K562 (cell line): ENCODE data around the gene RTL10. TPM values are rescaled to one million over a fixed set of nuclear protein-coding genes. Genes with fewer than 3 reads are reported as not detected.
A peak's percentile ranks its signal among the peaks of the same experiment; 100 is the strongest.

Source experiments
- ATAC-seq: fragments of 200-7000 bp; cut with Tn5 transposase; 3 replicates; pipeline ENCODE4 v1.9.1; 2020; ENCODE audit warnings: moderate library complexity
- BruUV-seq: library from RNA; stranded (reverse); fragments of 400-500 nt; replicated peaks from 2 replicates; lab custom pipeline; 2021; lab: Mats Ljungman, UMichigan
- CTCF ChIA-PET: fragments of 300-600 bp; formaldehyde crosslinking; extraction: SDS; loops from one replicate; lab custom pipeline; 2021; ENCODE audit warnings: low intra/inter-chr PET ratio; lab: Yijun Ruan, JAX
- POLR2A ChIA-PET: fragments of 300-600, 350-650 bp; sonication (Branson Sonifier 250); formaldehyde crosslinking; extraction: SDS; loops from one replicate; lab custom pipeline; 2021; ENCODE audit warnings: antibody characterized with exemption, inconsistent platforms; lab: Yijun Ruan, JAX
- DNase-seq, 4 experiments: peaks; one replicate each; pipeline versions ENCODE4 v3.0.0 to v3.0.0-alpha.2; 2011 to 2018; ENCODE audit warnings: low spot score in 3 of 4, mixed read lengths in 3 of 4; ENCODE audit errors: extremely low read depth in 1 of 4
- FAIRE-seq: peaks from 2 replicates; lab custom pipeline; 2011; peaks lifted over from hg19 to GRCh38; lab: Jason Lieb, UNC
- H2AFZ ChIP-seq: 2 replicates; pipeline ENCODE4 v1.6.0; 2011; ENCODE audit warnings: low read depth, low read length, control low read depth, inconsistent platforms
- H3K27ac ChIP-seq: fragments of 200-600 bp; 3 replicates; pipeline ENCODE4 v1.8.0; 2011; ENCODE audit warnings: low read depth, mild to moderate bottlenecking, control low read depth, inconsistent platforms, low read length, moderate library complexity, mixed read lengths; ENCODE audit errors: extremely low read depth
- H3K27me3 ChIP-seq, 2 experiments: fragments of 300-600 bp in 1 of 2; 2 replicates in 1 of 2; 3 replicates in 1 of 2; pipeline versions ENCODE4 v1.6.0 to v1.8.0; 2011; ENCODE audit warnings: inconsistent platforms in 2 of 2, low read length in 2 of 2, mild to moderate bottlenecking in 1 of 2, mixed read lengths in 1 of 2, moderate library complexity in 1 of 2; ENCODE audit not compliant: control insufficient read depth in 2 of 2, insufficient read depth in 2 of 2
- H3K36me3 ChIP-seq: fragments of 300-600 bp; 3 replicates; pipeline ENCODE4 v1.8.0; 2011; ENCODE audit warnings: mild to moderate bottlenecking, low read length, inconsistent platforms; ENCODE audit not compliant: control insufficient read depth, insufficient read depth
- H3K4me1 ChIP-seq, 2 experiments: fragments of 200-600 bp in 1 of 2; replicated peaks in 1 of 2; 2 replicates in 1 of 2; 3 replicates in 1 of 2; pipeline versions ENCODE4 v1.5.1 to v1.8.0; 2011; ENCODE audit warnings: inconsistent platforms in 2 of 2, low read length in 2 of 2, mild to moderate bottlenecking in 1 of 2, mixed read lengths in 1 of 2, moderate library complexity in 1 of 2; ENCODE audit not compliant: control insufficient read depth in 2 of 2, insufficient read depth in 2 of 2
- H3K4me2 ChIP-seq: 2 replicates; pipeline ENCODE4 v1.6.1; 2011; ENCODE audit warnings: low read length, control low read depth, inconsistent platforms, mixed read lengths; ENCODE audit not compliant: insufficient read depth
- H3K4me3 ChIP-seq: fragments of 200-600 bp; sonication (generic), shearing (Covaris generic); 2 replicates; pipeline ENCODE4 v1.5.1; 2016; ENCODE audit warnings: control low read depth, inconsistent platforms
- H3K79me2 ChIP-seq: fragments of 200-600 bp; 3 replicates; pipeline ENCODE4 v1.8.0; 2011; ENCODE audit warnings: low read length, inconsistent platforms; ENCODE audit not compliant: control insufficient read depth, insufficient read depth
- H3K9ac ChIP-seq, 2 experiments: 2 replicates each; pipeline versions ENCODE4 v1.6.0 to v1.6.1; 2011; ENCODE audit warnings: low read depth in 2 of 2, low read length in 2 of 2, control low read depth in 1 of 2, inconsistent platforms in 1 of 2, mild to moderate bottlenecking in 1 of 2, mixed read lengths in 1 of 2; ENCODE audit not compliant: insufficient read depth in 1 of 2
- H3K9me1 ChIP-seq: one replicate; pipeline ENCODE4 v1.6.0; 2011; ENCODE audit warnings: inconsistent platforms, mild to moderate bottlenecking, low read length, moderate library complexity; ENCODE audit not compliant: control insufficient read depth, insufficient read depth
- H3K9me3 ChIP-seq: replicated peaks from 2 replicates; pipeline ENCODE4 v1.5.1; 2011; ENCODE audit warnings: low read depth, low read length, inconsistent platforms; ENCODE audit not compliant: control insufficient read depth, insufficient read depth
- H4K20me1 ChIP-seq: replicated peaks from 2 replicates; pipeline ENCODE4 v1.6.1; 2011; ENCODE audit warnings: low read length, inconsistent platforms, mixed read lengths; ENCODE audit not compliant: control insufficient read depth, insufficient read depth
- CC2D1A ChIP-seq: fragments of 450-650 bp; IDR thresholded peaks from 2 replicates; pipeline ENCODE4 v1.6.1; 2017; ENCODE audit warnings: mild to moderate bottlenecking
- CEBPG ChIP-seq, 3 experiments: fragments of 200-800 bp in 1 of 3; sonication (Bioruptor generic) in 1 of 3; sonication (generic) in 1 of 3; formaldehyde crosslinking in 1 of 3; IDR thresholded peaks in 2 of 3; conservative IDR thresholded peaks in 1 of 3; 2 replicates each; pipeline versions ENCODE4 v1.6.1 to v1.8.0; 2016 to 2022; ENCODE audit warnings: missing compliant biosample characterization in 2 of 3, missing genetic modification characterization in 2 of 3, mild to moderate bottlenecking in 1 of 3, missing genetic modification reagents in 1 of 3
- CREBBP ChIP-seq: IDR thresholded peaks from one replicate; pipeline ENCODE4 v1.6.1; 2012; ENCODE audit warnings: low read depth, mild to moderate bottlenecking, control low read depth, inconsistent platforms, low read length
- CXXC5 ChIP-seq: fragments of 250-450 bp; sonication (Bioruptor Pico); IDR thresholded peaks from 2 replicates; pipeline ENCODE4 v1.8.0; 2022; ENCODE audit warnings: inconsistent platforms, mild to moderate bottlenecking, moderate library complexity
- HEY1 ChIP-seq: fragments of 250-450 bp; sonication (Bioruptor Pico); IDR thresholded peaks from 2 replicates; pipeline ENCODE4 v1.5.0; 2020; ENCODE audit warnings: mild to moderate bottlenecking, moderate library complexity, borderline replicate concordance
- SIN3B ChIP-seq: fragments of 450-650 bp; IDR thresholded peaks from 2 replicates; pipeline ENCODE4 v1.6.1; 2017; ENCODE audit warnings: low read depth, mild to moderate bottlenecking, moderate library complexity
- SOX6 ChIP-seq: fragments of 450-650 bp; IDR thresholded peaks from 2 replicates; pipeline ENCODE4 v1.6.1; 2014; ENCODE audit warnings: mild to moderate bottlenecking
- SREBF2 ChIP-seq: sonication (generic); formaldehyde crosslinking; IDR thresholded peaks from 2 replicates; pipeline ENCODE4 v1.4.0; 2020; ENCODE audit warnings: mild to moderate bottlenecking, missing genetic modification reagents
- TARDBP ChIP-seq: fragments of 450-650 bp; IDR thresholded peaks from 2 replicates; pipeline ENCODE4 v1.6.1; 2016
- TCF7 ChIP-seq: sonication (generic); IDR thresholded peaks from 2 replicates; pipeline ENCODE4 v1.6.1; 2016; ENCODE audit warnings: antibody characterized with exemption, borderline replicate concordance
- TCFL5 ChIP-seq: fragments of 250-450 bp; sonication (Bioruptor Pico); conservative IDR thresholded peaks from 2 replicates; pipeline ENCODE4 v1.6.1; 2021; ENCODE audit warnings: mild to moderate bottlenecking, moderate library complexity, matching md5 sums
- TEAD4 ChIP-seq, 2 experiments: sonication (generic) in 1 of 2; formaldehyde crosslinking in 1 of 2; IDR thresholded peaks; 2 replicates each; pipeline versions ENCODE4 v1.6.1 to v1.8.0; 2012 to 2022; ENCODE audit warnings: borderline replicate concordance in 1 of 2, inconsistent platforms in 1 of 2, low read length in 1 of 2, mild to moderate bottlenecking in 1 of 2, missing genetic modification reagents in 1 of 2
- ZBTB49 ChIP-seq: sonication (generic); formaldehyde crosslinking; IDR thresholded peaks from 2 replicates; pipeline ENCODE4 v1.8.0; 2022; ENCODE audit warnings: missing genetic modification reagents, mild to moderate bottlenecking, borderline replicate concordance
- ZC3H4 ChIP-seq: sonication (generic); formaldehyde crosslinking; IDR thresholded peaks from 2 replicates; pipeline ENCODE4 v1.9.0; 2021; ENCODE audit warnings: missing genetic modification reagents, borderline replicate concordance
- ZNF174 ChIP-seq: fragments of 250-450 bp; sonication (Bioruptor Pico); IDR thresholded peaks from 2 replicates; pipeline ENCODE4 v1.4.0; 2020; ENCODE audit warnings: mild to moderate bottlenecking
- ZNF512 ChIP-seq: IDR thresholded peaks from 2 replicates; pipeline ENCODE4 v1.6.1; 2016; ENCODE audit warnings: missing genetic modification characterization, missing compliant biosample characterization
- WGBS: fragments of 100-300 bp; shearing (Covaris generic); methylation state at CpG from one replicate; pipeline ENCODE4 v1.1.6; 2016; ENCODE audit warnings: low coverage, mixed read lengths; ENCODE audit not compliant: insufficient coverage; ENCODE audit errors: missing lambda C conversion rate; 5-methylcytosine and 5-hydroxymethylcytosine counted together
- in situ Hi-C: fragments of 300-500 bp; cut with MboI; formaldehyde crosslinking; loops from 4 replicates; pipeline ENCODE4 v1.15.0; 2018; ENCODE audit warnings: inconsistent platforms, mixed read lengths
- intact Hi-C: fragments of 100-400 bp; cut with micrococcal nuclease; formaldehyde crosslinking; loops from 2 replicates; pipeline ENCODE4 v1.14.2; 2022
- polyA plus RNA-seq, 8 experiments: library from polyadenylated mRNA; depleted of rRNA in 4 of 8; stranded (reverse) in 5 of 8; unstranded in 3 of 8; fragments of >200 nt; fragmentation: Nextera tagmentation in 2 of 8; fragmentation: Illumina TruSeq in 1 of 8; extraction: Ambion mirVana in 2 of 8; extraction: Trizol in 1 of 8; gene quantifications; 2 replicates each; pipeline versions ENCODE4 v1.2.1 to v1.2.3, GENCODE V29; 2011 to 2014; ENCODE audit warnings: inconsistent platforms in 1 of 8, missing spikeins in 1 of 8
- total RNA-seq, 7 experiments: library from RNA; depleted of rRNA in 6 of 7; stranded (reverse); fragments of >200 nt in 6 of 7; fragmentation: Illumina TruSeq in 2 of 7; extraction: Trizol in 2 of 7; gene quantifications; 2 replicates each; pipeline versions ENCODE4 v1.2.1 to v1.2.3, GENCODE V29; 2011 to 2021; ENCODE audit warnings: low replicate concordance in 1 of 7

Gene RTL10
- total and polyA plus RNA-seq, 9 of the 15 experiments (the other 6 are each of a cell fraction or from before 2014, with no cell fraction given): 19.8 to 75.5 (median 32.5) TPM

- H3K4me3 ChIP-seq: no peak overlapping the region
- ChIA-PET POLR2A (interaction anchor here (0.6 to 16.0 kb wide), 13 partner anchors 10 to 1228 kb away, joined by 3 to 247 read pairs (median 3); no protein-coding TSS in a partner anchor), CTCF (no interaction called here)
- H3K79me2 ChIP-seq: no peaks in the 10 kb centered on the region
- peaks cover 13 to 24% of the 10 kb centered on the region in 2 experiments; a peak in 4 of 5 replicates for H3K4me1 ChIP-seq
- in situ Hi-C loops: no loop called here
- intact Hi-C loops: loop anchor here (2.0 kb wide), 1 partner anchor 19 kb away; no protein-coding TSS in a partner anchor
- peak; percentile 80 for ATAC-seq
- H3K9me3 ChIP-seq: no peaks in the 10 kb centered on the region; the same call in 1 of the 2 replicates
- DNase-seq: peak in 2 of 4 experiments; percentile 60 to 73
- no TSS peak for BruUV-seq
- no peaks in the 10 kb centered on the region for H4K20me1 ChIP-seq
- H3K9me1 ChIP-seq: peaks cover 3% of the 10 kb centered on the region
- peak overlapping the region in 1 of 2 experiments; percentile 29; a peak in 2 of 4 replicates for H3K9ac ChIP-seq
- peak overlapping the region; percentile 34 for H3K27ac ChIP-seq
- no peaks in the 10 kb centered on the region; the same call in 2 of the 3 replicates for H3K36me3 ChIP-seq
- no peaks in the 10 kb centered on the region for H3K27me3 ChIP-seq
- H2AFZ ChIP-seq: peak overlapping the region; percentile 71
- 31% methylated on average over 10 of the region's 10 CpGs for WGBS
- peak overlapping the region; percentile 33 for H3K4me2 ChIP-seq
- peak; percentile 71 for FAIRE-seq
- TF ChIP-seq TARDBP (0 out of 2 replicates have a peak, but pooled peaks have one; percentile 16), CXXC5 (CRISPR knock-in tag) (0 out of 2 replicates have a peak, but pooled peaks have one; percentile 49), TCF7 (no peak), HEY1 (CRISPR knock-in tag) (no peak), CC2D1A (no peak), ZC3H4 (CRISPR knock-in tag) (no peak), ZNF174 (CRISPR knock-in tag) (no peak), SOX6 (0 out of 2 replicates have a peak, but pooled peaks have one; percentile 13), ZBTB49 (CRISPR knock-in tag) (no peak), CREBBP (no peak), SIN3B (no peak), TEAD4 (IDR thresholded peaks at IDR 0.05; ENCODE audit: low read length) (peak; percentile 26; the same call in 1 of the 2 replicates), TEAD4 (CRISPR knock-in tag; IDR thresholded peaks at IDR 0.05; ENCODE audit: borderline replicate concordance) (no peak), ZNF512 (tag) (peak; percentile 66), CEBPG (CRISPR knock-in tag; IDR thresholded peaks at IDR 0.05) (no peak), CEBPG (tag; conservative IDR thresholded peaks at IDR 0.05 in 1 of 2, IDR thresholded peaks at IDR 0.05 in 1 of 2) (no peak; a peak in 2 of 4 replicates), TCFL5 (CRISPR knock-in tag) (no peak), SREBF2 (no peak)
Observed at GRCh38 chr22:19827341-19828034, 27.2 kb downstream of the RTL10 start.
